ENCODE measurements around the gene NDUFB10. TPM values are rescaled to one million over a fixed set of nuclear protein-coding genes. Genes with fewer than 3 reads are reported as not detected.

The NDUFB10 gene
- total RNA-seq, 1 experiment from 2014 or later: 305 TPM

- H3K36me3 ChIP-seq (replicated peaks; ENCODE audit: control insufficient read depth, insufficient read depth, low read length): peaks cover 21% of the 10 kb centered on the region
- H3K27me3 ChIP-seq (ENCODE audit: control insufficient read depth, insufficient read depth, low read length): no peaks in the 10 kb centered on the region
- DNase-seq: no peak
- no peak overlapping the region for H3K4me3 ChIP-seq (ENCODE audit: insufficient read depth, low read depth, low read length)
Observed at GRCh38 chr16:2001035-2001434, 41.7 kb downstream of the NDUFB10 start.

GRCh38 chr16:2001456-2002355 is 42.4 kb downstream of the NDUFB10 start:
- DNase-seq: no peak
- H3K27me3 ChIP-seq (ENCODE audit: control insufficient read depth, insufficient read depth, low read length): no peaks in the 10 kb centered on the region
- H3K4me3 ChIP-seq (ENCODE audit: insufficient read depth, low read depth, low read length): no peak overlapping the region
- peaks cover 21% of the 10 kb centered on the region for H3K36me3 ChIP-seq (replicated peaks; ENCODE audit: control insufficient read depth, insufficient read depth, low read length)

- Histone ChIP-seq H3K4me3 (ENCODE audit: insufficient read depth, low read depth, low read length) (no peak overlapping the region), H3K36me3 (replicated peaks; ENCODE audit: control insufficient read depth, insufficient read depth, low read length) (peaks cover 20% of the 10 kb centered on the region), H3K27me3 (ENCODE audit: control insufficient read depth, insufficient read depth, low read length) (no peaks in the 10 kb centered on the region)
- DNase-seq: no peak
Observed at GRCh38 chr16:2002406-2003230, 43.3 kb downstream of the NDUFB10 start.

GRCh38 chr16:2003231-2003826 is 44.0 kb downstream of the NDUFB10 start:
- no peak for DNase-seq
- H3K27me3 ChIP-seq (ENCODE audit: control insufficient read depth, insufficient read depth, low read length): no peaks in the 10 kb centered on the region
- no peak overlapping the region for H3K4me3 ChIP-seq (ENCODE audit: insufficient read depth, low read depth, low read length)
- peaks cover 17% of the 10 kb centered on the region for H3K36me3 ChIP-seq (replicated peaks; ENCODE audit: control insufficient read depth, insufficient read depth, low read length)

GRCh38 chr16:2003827-2004641 is 44.7 kb downstream of the NDUFB10 start:
- Histone ChIP-seq H3K27me3 (ENCODE audit: control insufficient read depth, insufficient read depth, low read length) (no peaks in the 10 kb centered on the region), H3K36me3 (replicated peaks; ENCODE audit: control insufficient read depth, insufficient read depth, low read length) (peaks cover 15% of the 10 kb centered on the region), H3K4me3 (ENCODE audit: insufficient read depth, low read depth, low read length) (no peak overlapping the region)
- DNase-seq: peak; percentile 99

GRCh38 chr16:2004795-2005517 is 45.6 kb downstream of the NDUFB10 start:
- DNase-seq: no peak
- H3K36me3 ChIP-seq (replicated peaks; ENCODE audit: control insufficient read depth, insufficient read depth, low read length): peaks cover 15% of the 10 kb centered on the region
- no peaks in the 10 kb centered on the region for H3K27me3 ChIP-seq (ENCODE audit: control insufficient read depth, insufficient read depth, low read length)
- H3K4me3 ChIP-seq (ENCODE audit: insufficient read depth, low read depth, low read length): no peak overlapping the region

- H3K4me3 ChIP-seq (ENCODE audit: insufficient read depth, low read depth, low read length): no peak overlapping the region
- H3K27me3 ChIP-seq (ENCODE audit: control insufficient read depth, insufficient read depth, low read length): no peaks in the 10 kb centered on the region
- peak; percentile 79 for DNase-seq
- H3K36me3 ChIP-seq (replicated peaks; ENCODE audit: control insufficient read depth, insufficient read depth, low read length): peaks cover 13% of the 10 kb centered on the region
Observed at GRCh38 chr16:2005646-2006045, 46.3 kb downstream of the NDUFB10 start.

- H3K36me3 ChIP-seq (replicated peaks; ENCODE audit: control insufficient read depth, insufficient read depth, low read length): peaks cover 10% of the 10 kb centered on the region
- H3K4me3 ChIP-seq (ENCODE audit: insufficient read depth, low read depth, low read length): no peak overlapping the region
- no peaks in the 10 kb centered on the region for H3K27me3 ChIP-seq (ENCODE audit: control insufficient read depth, insufficient read depth, low read length)
- DNase-seq: no peak
Observed at GRCh38 chr16:2006317-2006716, 47.0 kb downstream of the NDUFB10 start.

GRCh38 chr16:2007081-2007836 is 47.9 kb downstream of the NDUFB10 start:
- no peaks in the 10 kb centered on the region for H3K27me3 ChIP-seq (ENCODE audit: control insufficient read depth, insufficient read depth, low read length)
- H3K4me3 ChIP-seq (ENCODE audit: insufficient read depth, low read depth, low read length): no peak overlapping the region
- DNase-seq: no peak
- H3K36me3 ChIP-seq (replicated peaks; ENCODE audit: control insufficient read depth, insufficient read depth, low read length): peaks cover 4% of the 10 kb centered on the region

GRCh38 chr16:2008009-2008526 is 48.7 kb downstream of the NDUFB10 start:
- H3K36me3 ChIP-seq (replicated peaks; ENCODE audit: control insufficient read depth, insufficient read depth, low read length): peaks cover 4% of the 10 kb centered on the region
- no peak for DNase-seq
- no peaks in the 10 kb centered on the region for H3K27me3 ChIP-seq (ENCODE audit: control insufficient read depth, insufficient read depth, low read length)
- H3K4me3 ChIP-seq (ENCODE audit: insufficient read depth, low read depth, low read length): no peak overlapping the region

GRCh38 chr16:2008631-2009163 is 49.4 kb downstream of the NDUFB10 start:
- Histone ChIP-seq H3K36me3 (replicated peaks; ENCODE audit: control insufficient read depth, insufficient read depth, low read length) (0 out of 2 replicates have a peak, but pooled peaks cover 1% of the 10 kb centered on the region), H3K27me3 (ENCODE audit: control insufficient read depth, insufficient read depth, low read length) (no peaks in the 10 kb centered on the region), H3K4me3 (ENCODE audit: insufficient read depth, low read depth, low read length) (peak overlapping the region; percentile 76)
- peak; percentile 82 for DNase-seq

- H3K27me3 ChIP-seq (ENCODE audit: control insufficient read depth, insufficient read depth, low read length): no peaks in the 10 kb centered on the region
- DNase-seq: no peak
- H3K36me3 ChIP-seq (replicated peaks; ENCODE audit: control insufficient read depth, insufficient read depth, low read length): 0 out of 2 replicates have a peak, but pooled peaks cover 1% of the 10 kb centered on the region
- H3K4me3 ChIP-seq (ENCODE audit: insufficient read depth, low read depth, low read length): peak overlapping the region; percentile 76
Observed at GRCh38 chr16:2009164-2009711, 49.9 kb downstream of the NDUFB10 start.

Data from H7 (cell line).